ENCODE results near the gene MTCH1. TPM values are rescaled to one million over a fixed set of nuclear protein-coding genes. Genes with fewer than 3 reads are reported as not detected.
A peak's percentile ranks its signal among the peaks of the same experiment; 100 is the strongest.

The MTCH1 gene
- total and polyA plus RNA-seq, 9 donors = 104 to 140 (median 119) TPM

DNA sequence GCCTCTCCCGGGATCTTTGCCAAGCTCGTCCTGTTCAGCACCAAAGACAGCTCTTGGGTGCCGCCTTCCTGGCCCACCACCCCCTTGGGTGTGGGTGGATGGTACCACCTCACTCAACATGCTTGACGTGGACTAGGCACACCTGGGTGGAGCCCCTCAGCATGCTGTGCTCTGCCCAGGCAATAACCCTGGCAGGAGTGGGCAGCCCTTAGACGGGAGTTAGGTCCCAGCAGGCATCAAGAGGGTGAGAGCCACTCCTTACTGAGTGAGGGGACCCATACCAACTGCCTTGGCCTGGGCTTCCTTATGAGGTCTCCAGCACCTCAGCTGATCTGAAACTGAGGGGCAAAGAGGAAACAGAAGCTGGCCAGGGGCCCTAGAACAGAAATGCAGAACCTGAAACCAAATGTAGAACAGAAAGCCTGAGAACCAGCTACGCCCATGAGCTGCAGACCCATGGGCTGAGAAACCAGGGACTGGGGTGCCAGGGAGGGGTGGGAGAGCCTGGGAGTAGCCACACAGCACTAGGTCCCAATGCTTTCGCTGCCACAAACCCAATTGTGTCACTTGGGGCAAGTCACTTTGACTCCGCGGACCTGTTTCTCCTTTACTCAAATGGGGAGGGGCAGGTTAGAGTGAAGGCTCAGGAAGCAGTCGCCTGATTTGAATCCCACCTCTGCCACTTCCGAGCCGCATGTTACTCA, 21.5 kb upstream of the MTCH1 start:
- H3K27ac ChIP-seq (ENCODE audit: low read length) = no peak overlapping the region
- no peaks in the 10 kb centered on the region for H3K4me1 ChIP-seq (ENCODE audit: control insufficient read depth, insufficient read depth, low read length)
- no peaks in the 10 kb centered on the region for H3K9me3 ChIP-seq (replicated peaks; ENCODE audit: control insufficient read depth, low read depth, low read length)
- H3K4me3 ChIP-seq (ENCODE audit: low read length) = peak overlapping the region; percentile 19
- 79% methylated on average over 8 of the region's 12 CpGs for WGBS (ENCODE audit: insufficient coverage)
- no peaks in the 10 kb centered on the region for H3K27me3 ChIP-seq (ENCODE audit: control insufficient read depth, insufficient read depth, low read length)
- DNase-seq = peak; percentile 65
- H3K36me3 ChIP-seq (ENCODE audit: control insufficient read depth, insufficient read depth, low read length) = no peaks in the 10 kb centered on the region

DNA sequence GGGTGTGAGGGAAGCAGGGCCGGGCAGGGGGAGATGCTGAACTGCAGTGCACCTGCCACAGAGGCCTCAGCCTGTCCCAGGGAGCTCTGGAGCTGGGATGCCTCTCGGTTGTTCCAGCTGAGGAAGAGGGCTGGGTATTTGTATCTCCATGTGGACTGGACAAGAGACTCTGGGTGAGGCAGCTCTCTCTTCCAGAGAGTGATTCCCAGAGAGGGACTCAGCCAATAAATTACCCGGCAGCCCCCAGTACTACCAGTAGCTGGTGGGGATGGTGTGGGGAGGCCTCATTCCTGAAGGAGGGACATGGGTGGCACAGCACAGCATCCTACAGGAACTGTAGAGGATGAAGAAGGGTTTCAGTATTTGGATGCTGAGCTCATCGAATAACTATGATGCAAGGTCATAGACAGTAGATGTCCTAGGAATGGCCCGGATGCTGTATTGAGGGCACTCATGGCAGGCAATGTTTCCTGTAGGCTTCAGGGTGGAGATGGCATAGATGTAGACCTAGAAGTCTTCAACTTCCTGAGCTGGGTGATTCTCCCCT, 20.9 kb upstream of the MTCH1 start:
- H3K27ac ChIP-seq (ENCODE audit: low read length) = no peak overlapping the region
- H3K4me1 ChIP-seq (ENCODE audit: control insufficient read depth, insufficient read depth, low read length) = no peaks in the 10 kb centered on the region
- H3K4me3 ChIP-seq (ENCODE audit: low read length) = peak overlapping the region; percentile 19
- DNase-seq = no peak
- no peaks in the 10 kb centered on the region for H3K36me3 ChIP-seq (ENCODE audit: control insufficient read depth, insufficient read depth, low read length)
- no peaks in the 10 kb centered on the region for H3K9me3 ChIP-seq (replicated peaks; ENCODE audit: control insufficient read depth, low read depth, low read length)
- WGBS (ENCODE audit: insufficient coverage) = 49% methylated on average over 2 of the region's 5 CpGs
- H3K27me3 ChIP-seq (ENCODE audit: control insufficient read depth, insufficient read depth, low read length) = peaks cover 2% of the 10 kb centered on the region

DNA sequence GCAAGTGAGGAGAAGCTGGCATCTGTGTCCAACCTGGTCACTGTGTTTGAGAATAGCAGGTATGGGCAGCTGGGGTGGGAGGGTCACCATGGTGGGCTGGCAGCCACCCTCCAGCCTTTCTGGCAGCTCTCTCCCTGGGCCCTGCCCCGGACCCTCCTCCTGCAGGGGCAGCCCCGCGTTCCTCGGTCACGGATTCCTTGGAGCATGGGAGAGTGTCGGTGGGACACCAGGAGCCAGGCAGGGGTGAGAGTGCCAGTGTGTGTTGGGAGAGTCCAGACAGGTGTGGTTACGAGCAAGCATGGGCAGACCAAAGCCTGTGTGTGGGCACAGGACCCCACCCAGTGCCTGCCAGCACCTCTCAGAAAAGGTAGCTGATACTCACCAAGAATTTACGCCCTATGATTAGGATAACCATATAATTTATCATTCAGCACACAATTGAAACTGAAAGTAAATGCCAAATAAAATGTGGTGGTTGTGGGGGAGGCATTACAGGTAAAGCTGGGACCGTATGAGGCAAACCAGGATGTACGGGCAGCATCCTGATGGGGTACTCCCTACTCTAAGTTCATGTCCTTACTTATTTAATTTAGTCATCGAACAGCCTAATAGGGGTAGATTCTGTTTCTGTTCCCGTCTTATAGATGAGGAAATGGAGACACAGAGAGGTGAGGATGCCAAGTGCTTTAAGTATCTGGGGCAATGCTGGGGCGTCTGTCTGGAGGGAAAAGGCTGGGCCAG, 20.0 kb upstream of the MTCH1 start:
- no peaks in the 10 kb centered on the region for H3K4me1 ChIP-seq (ENCODE audit: control insufficient read depth, insufficient read depth, low read length)
- no peak for DNase-seq
- H3K27ac ChIP-seq (ENCODE audit: low read length) = no peak overlapping the region
- no peaks in the 10 kb centered on the region for H3K9me3 ChIP-seq (replicated peaks; ENCODE audit: control insufficient read depth, low read depth, low read length)
- H3K4me3 ChIP-seq (ENCODE audit: low read length) = peak overlapping the region; percentile 19
- WGBS (ENCODE audit: insufficient coverage) = 72% methylated on average over 5 of the region's 13 CpGs
- H3K27me3 ChIP-seq (ENCODE audit: control insufficient read depth, insufficient read depth, low read length) = peaks cover 2% of the 10 kb centered on the region
- no peaks in the 10 kb centered on the region for H3K36me3 ChIP-seq (ENCODE audit: control insufficient read depth, insufficient read depth, low read length)

DNA sequence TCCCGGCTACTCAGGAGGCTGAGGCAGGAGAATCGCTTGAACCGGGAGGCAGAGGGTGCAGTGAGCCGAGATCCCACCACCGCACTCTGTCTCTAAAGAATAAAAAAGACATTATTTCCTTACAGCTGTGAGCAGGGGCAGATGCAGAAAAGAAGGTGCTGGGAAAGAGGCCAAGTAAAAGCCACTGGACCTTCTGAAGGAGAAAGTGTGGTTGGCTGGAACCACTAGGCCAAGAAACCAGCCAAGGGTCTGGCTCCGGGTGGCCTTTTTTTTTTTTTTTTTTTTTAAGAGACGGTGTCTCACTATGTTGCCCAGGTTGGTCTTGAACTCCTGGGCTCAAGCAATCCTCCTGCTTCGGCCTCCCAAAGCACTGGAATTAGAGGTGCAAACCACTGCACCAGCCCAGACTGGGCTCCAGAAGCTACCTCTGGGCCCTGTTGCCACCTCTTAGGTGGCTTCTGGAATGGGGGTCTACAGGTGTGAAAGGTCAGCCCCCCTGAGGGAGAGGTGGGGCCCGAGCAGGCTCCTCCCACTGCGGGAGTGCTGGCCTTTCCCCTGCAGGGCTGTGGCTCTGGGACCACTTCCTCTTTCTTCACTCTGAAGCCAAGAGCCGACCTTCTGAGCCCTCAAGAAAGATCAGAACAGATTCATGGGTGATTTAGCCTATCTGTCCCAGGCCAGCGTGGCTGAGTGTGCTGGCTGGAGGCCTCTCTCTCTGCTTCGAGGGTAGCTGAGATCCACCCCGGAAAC, 19.2 kb upstream of the MTCH1 start, which contains the start of gene FGD2:
FGD2 (plus strand) TSS at position 595 of the 750 bp plus-strand sequence. CDS start 163 bp downstream, outside the sequence.
- DNase-seq = peak; percentile 36
- Histone ChIP-seq H3K36me3 (ENCODE audit: control insufficient read depth, insufficient read depth, low read length) (no peaks in the 10 kb centered on the region), H3K4me1 (ENCODE audit: control insufficient read depth, insufficient read depth, low read length) (no peaks in the 10 kb centered on the region), H3K9me3 (replicated peaks; ENCODE audit: control insufficient read depth, low read depth, low read length) (no peaks in the 10 kb centered on the region), H3K4me3 (ENCODE audit: low read length) (peak within 1 kb of the TSS; percentile 19), H3K27me3 (ENCODE audit: control insufficient read depth, insufficient read depth, low read length) (peaks cover 2% of the 10 kb centered on the region), H3K27ac (ENCODE audit: low read length) (no peak within 1 kb of the TSS)
- 33% methylated on average over 4 of the region's 14 CpGs for WGBS (ENCODE audit: insufficient coverage)

DNA sequence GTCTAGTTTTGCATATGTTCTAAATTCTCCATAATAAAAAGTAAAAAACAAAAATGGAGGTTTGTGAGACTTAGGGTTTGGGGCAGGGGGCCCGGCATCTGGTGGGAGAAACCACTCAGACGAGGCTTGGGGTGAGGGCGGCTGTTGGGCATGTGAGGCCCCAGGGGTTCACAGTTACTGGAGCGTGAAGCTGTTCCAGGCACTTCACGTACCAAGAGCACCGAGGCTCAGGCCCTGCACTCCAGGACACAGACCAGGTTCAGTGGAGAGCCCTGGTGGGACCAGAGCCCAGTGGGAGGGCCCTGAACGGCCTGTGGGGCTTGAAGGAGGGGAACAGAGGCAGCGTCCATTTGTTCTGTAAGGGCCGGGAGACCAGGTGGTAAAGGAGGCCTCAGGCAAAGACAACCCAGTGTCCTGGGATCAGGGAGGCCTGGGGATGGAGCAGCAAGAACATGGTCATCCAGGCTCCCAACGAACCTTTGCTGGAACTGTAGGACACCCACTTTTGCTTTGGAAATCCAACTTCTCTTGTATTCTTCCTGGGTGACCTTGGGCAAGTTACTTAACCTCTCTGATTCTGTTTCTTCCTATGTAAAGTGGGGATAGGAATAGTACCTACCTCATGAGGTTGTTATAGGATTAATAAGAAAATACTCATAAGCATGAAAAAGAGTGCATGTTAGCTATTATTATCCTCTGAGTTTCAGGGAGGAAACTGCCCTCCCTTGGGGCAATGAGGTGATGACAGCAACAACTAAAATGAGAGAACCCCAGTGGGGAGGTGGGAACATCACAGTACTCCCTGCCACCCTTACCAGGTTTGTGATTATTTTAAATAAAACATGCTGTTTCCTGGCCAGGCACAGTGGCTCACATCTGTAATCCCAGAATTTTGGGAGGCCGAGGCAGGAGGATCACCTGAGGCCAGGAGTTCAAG, 18.3 kb upstream of the MTCH1 start:
- Histone ChIP-seq H3K4me3 (ENCODE audit: low read length) (no peak overlapping the region), H3K27me3 (ENCODE audit: control insufficient read depth, insufficient read depth, low read length) (peaks cover 2% of the 10 kb centered on the region), H3K4me1 (ENCODE audit: control insufficient read depth, insufficient read depth, low read length) (peaks cover 3% of the 10 kb centered on the region), H3K36me3 (ENCODE audit: control insufficient read depth, insufficient read depth, low read length) (no peaks in the 10 kb centered on the region), H3K27ac (ENCODE audit: low read length) (no peak overlapping the region), H3K9me3 (replicated peaks; ENCODE audit: control insufficient read depth, low read depth, low read length) (no peaks in the 10 kb centered on the region)
- WGBS (ENCODE audit: insufficient coverage) = 63% methylated on average over 10 of the region's 11 CpGs
- DNase-seq = no peak

DNA sequence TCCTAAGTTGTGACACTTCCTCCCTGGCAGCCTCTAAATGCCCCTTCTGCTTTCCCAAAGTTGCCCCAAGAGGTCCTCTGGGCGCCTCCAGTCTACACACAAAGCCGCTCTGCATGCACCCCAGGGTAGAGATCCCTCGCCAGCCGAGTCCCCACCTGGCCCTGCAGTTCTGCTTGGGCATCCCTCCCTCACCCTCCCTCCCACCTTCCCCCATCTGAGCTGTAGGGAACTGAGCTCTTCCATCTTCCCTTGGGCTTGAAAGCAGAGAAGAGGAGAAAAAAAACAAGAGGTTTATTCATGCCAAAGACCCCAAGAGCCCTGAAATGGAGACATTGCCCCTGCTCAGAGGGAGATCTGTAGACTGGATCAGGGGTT, 13.7 kb upstream of the MTCH1 start:
- Histone ChIP-seq H3K9me3 (replicated peaks; ENCODE audit: control insufficient read depth, low read depth, low read length) (no peaks in the 10 kb centered on the region), H3K27ac (ENCODE audit: low read length) (no peak overlapping the region), H3K4me1 (ENCODE audit: control insufficient read depth, insufficient read depth, low read length) (peaks cover 28% of the 10 kb centered on the region), H3K36me3 (ENCODE audit: control insufficient read depth, insufficient read depth, low read length) (no peaks in the 10 kb centered on the region), H3K4me3 (ENCODE audit: low read length) (no peak overlapping the region), H3K27me3 (ENCODE audit: control insufficient read depth, insufficient read depth, low read length) (peaks cover 5% of the 10 kb centered on the region)
- WGBS (ENCODE audit: insufficient coverage) = 40% methylated on average over 1 of the region's 4 CpGs
- DNase-seq = no peak

DNA sequence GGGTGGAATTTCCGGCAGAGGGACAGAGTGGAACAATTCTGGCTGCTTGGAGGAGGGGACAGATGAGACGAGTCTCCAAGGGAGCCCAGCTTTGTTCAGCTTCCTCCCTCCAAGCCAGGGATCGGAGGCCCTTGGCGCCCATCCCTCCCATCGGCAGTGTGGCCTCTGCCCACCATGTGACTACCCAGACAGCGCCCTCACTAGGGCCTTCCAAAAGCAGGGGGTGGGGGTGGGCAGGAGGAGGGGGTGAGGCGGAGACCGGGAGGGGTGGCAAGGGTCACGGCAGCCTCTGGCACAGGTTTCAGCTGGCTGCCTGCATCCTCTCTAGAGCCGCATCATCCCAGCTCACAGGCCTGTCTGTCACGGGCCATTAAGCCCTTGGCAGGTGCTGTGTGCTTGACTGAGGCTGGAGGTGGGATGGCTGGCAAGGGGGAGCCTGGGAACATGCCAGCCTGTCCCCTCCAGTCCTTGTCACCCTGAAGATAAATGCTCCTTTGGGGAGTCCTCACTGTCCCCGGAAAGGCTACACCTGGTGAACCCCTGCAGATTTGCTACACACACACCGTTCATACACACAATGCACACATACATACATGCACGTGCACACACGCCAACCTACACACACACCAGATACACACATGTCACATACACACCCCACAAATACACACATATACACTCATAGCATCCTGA, 13.2 kb upstream of the MTCH1 start:
- peak overlapping the region; percentile 81 for H3K27ac ChIP-seq (ENCODE audit: low read length)
- no peak for DNase-seq
- H3K36me3 ChIP-seq (ENCODE audit: control insufficient read depth, insufficient read depth, low read length) = no peaks in the 10 kb centered on the region
- 41% methylated on average over 6 of the region's 15 CpGs for WGBS (ENCODE audit: insufficient coverage)
- H3K27me3 ChIP-seq (ENCODE audit: control insufficient read depth, insufficient read depth, low read length) = peaks cover 5% of the 10 kb centered on the region
- H3K4me1 ChIP-seq (ENCODE audit: control insufficient read depth, insufficient read depth, low read length) = peaks cover 28% of the 10 kb centered on the region
- no peaks in the 10 kb centered on the region for H3K9me3 ChIP-seq (replicated peaks; ENCODE audit: control insufficient read depth, low read depth, low read length)
- no peak overlapping the region for H3K4me3 ChIP-seq (ENCODE audit: low read length)

DNA sequence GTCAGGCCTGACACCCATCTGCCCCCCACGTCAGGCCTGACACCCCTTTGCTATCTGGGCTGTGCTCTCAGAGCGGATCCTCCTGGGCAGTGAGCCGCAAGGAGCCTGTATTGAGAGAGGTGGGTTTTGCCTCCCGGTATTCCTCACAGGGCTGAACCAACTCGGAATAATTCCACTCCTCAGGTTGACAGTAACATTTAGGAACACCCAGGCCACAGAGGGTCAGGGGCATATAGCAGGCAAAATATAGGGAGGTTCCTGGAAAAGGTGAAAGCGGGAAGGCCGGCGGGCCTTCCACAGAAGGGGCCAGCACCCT, 12.7 kb upstream of the MTCH1 start:
- 64% methylated on average over 3 of the region's 8 CpGs for WGBS (ENCODE audit: insufficient coverage)
- H3K27ac ChIP-seq (ENCODE audit: low read length) = peak overlapping the region; percentile 81
- no peaks in the 10 kb centered on the region for H3K36me3 ChIP-seq (ENCODE audit: control insufficient read depth, insufficient read depth, low read length)
- no peaks in the 10 kb centered on the region for H3K9me3 ChIP-seq (replicated peaks; ENCODE audit: control insufficient read depth, low read depth, low read length)
- DNase-seq = no peak
- H3K4me1 ChIP-seq (ENCODE audit: control insufficient read depth, insufficient read depth, low read length) = peaks cover 28% of the 10 kb centered on the region
- no peak overlapping the region for H3K4me3 ChIP-seq (ENCODE audit: low read length)
- peaks cover 5% of the 10 kb centered on the region for H3K27me3 ChIP-seq (ENCODE audit: control insufficient read depth, insufficient read depth, low read length)

Data from muscle of leg (tissue), 11 donors.